ENCODE measurements around the gene USP15.
A peak's percentile ranks its signal among the peaks of the same experiment; 100 is the strongest.
"Not testable (repeated sequence)": the region's sequence is repeated elsewhere in the genome, so short reads cannot be mapped to it uniquely, and the experiment has no call there.

Gene USP15

GRCh38 chr12:62331306-62331705 lies 71.1 kb downstream of the USP15 start:
- Mint-ChIP-seq H3K4me1 (ENCODE audit: low read depth in 2 of 2) (peaks cover 15 to 22% of the 10 kb centered on the region in 2 donors), H3K4me3 (no peak overlapping the region), H3K9me3 (no peaks in the 10 kb centered on the region), H3K27me3 (no peaks in the 10 kb centered on the region), H3K27ac (no peak overlapping the region), H3K36me3 (ENCODE audit: insufficient read depth) (peaks cover 45% of the 10 kb centered on the region)
- no peak for DNase-seq
- no peak for ATAC-seq (replicated peaks)

- peaks cover 45% of the 10 kb centered on the region for H3K36me3 Mint-ChIP-seq (ENCODE audit: insufficient read depth)
- no peak for DNase-seq
- H3K4me3 Mint-ChIP-seq: no peak overlapping the region
- H3K27ac Mint-ChIP-seq: no peak overlapping the region
- H3K9me3 Mint-ChIP-seq: no peaks in the 10 kb centered on the region
- H3K4me1 Mint-ChIP-seq (ENCODE audit: low read depth in 2 of 2): peaks cover 15 to 25% of the 10 kb centered on the region in 2 donors
- H3K27me3 Mint-ChIP-seq: no peaks in the 10 kb centered on the region
- ATAC-seq (replicated peaks): no peak
Observed at GRCh38 chr12:62332598-62332997, 72.4 kb downstream of the USP15 start.

GRCh38 chr12:62335057-62335456 lies 74.9 kb downstream of the USP15 start:
- H3K36me3 Mint-ChIP-seq (ENCODE audit: insufficient read depth): peaks cover 33% of the 10 kb centered on the region
- H3K4me3 Mint-ChIP-seq: no peak overlapping the region
- ATAC-seq (replicated peaks) (no peak), DNase-seq (no peak)
- H3K27ac Mint-ChIP-seq: peak overlapping the region in 1 of 2 donors; percentile 50
- H3K4me1 Mint-ChIP-seq (ENCODE audit: low read depth in 2 of 2): peaks cover 23 to 39% of the 10 kb centered on the region in 2 donors
- no peaks in the 10 kb centered on the region for H3K9me3 Mint-ChIP-seq
- H3K27me3 Mint-ChIP-seq: no peaks in the 10 kb centered on the region

- Mint-ChIP-seq H3K9me3 (no peaks in the 10 kb centered on the region), H3K27me3 (no peaks in the 10 kb centered on the region), H3K27ac (peak overlapping the region; percentile 39 to 50), H3K4me1 (ENCODE audit: low read depth in 2 of 2) (peaks cover 31 to 47% of the 10 kb centered on the region in 2 donors), H3K4me3 (no peak overlapping the region), H3K36me3 (ENCODE audit: insufficient read depth) (peaks cover 26% of the 10 kb centered on the region)
- ATAC-seq (replicated peaks) (no peak), DNase-seq (no peak)
Observed at GRCh38 chr12:62335796-62336195, 75.6 kb downstream of the USP15 start.

GRCh38 chr12:62337643-62338042 lies 77.4 kb downstream of the USP15 start:
- H3K4me3 Mint-ChIP-seq; DNase-seq; H3K27ac Mint-ChIP-seq; ATAC-seq (replicated peaks); H3K27me3 Mint-ChIP-seq; H3K9me3 Mint-ChIP-seq: not testable (repeated sequence)
- peaks cover 12% of the 10 kb centered on the region for H3K36me3 Mint-ChIP-seq (ENCODE audit: insufficient read depth)
- H3K4me1 Mint-ChIP-seq (ENCODE audit: low read depth in 2 of 2): peaks cover 43 to 61% of the 10 kb centered on the region in 2 donors

- DNase-seq; H3K27me3 Mint-ChIP-seq; H3K9me3 Mint-ChIP-seq; ATAC-seq (replicated peaks); H3K27ac Mint-ChIP-seq; H3K4me3 Mint-ChIP-seq: not testable (repeated sequence)
- H3K4me1 Mint-ChIP-seq (ENCODE audit: low read depth in 2 of 2): peaks cover 43 to 73% of the 10 kb centered on the region in 2 donors
- peaks cover 15% of the 10 kb centered on the region for H3K36me3 Mint-ChIP-seq (ENCODE audit: insufficient read depth)
Observed at GRCh38 chr12:62342614-62343303, 82.6 kb downstream of the USP15 start.

GRCh38 chr12:62343304-62344120 lies 83.3 kb downstream of the USP15 start:
- not testable (repeated sequence) for H3K4me3 Mint-ChIP-seq; ATAC-seq (replicated peaks); DNase-seq; H3K9me3 Mint-ChIP-seq; H3K27me3 Mint-ChIP-seq
- peak overlapping the region in 1 of 2 donors; percentile 80 for H3K27ac Mint-ChIP-seq
- H3K4me1 Mint-ChIP-seq (ENCODE audit: low read depth in 2 of 2): peaks cover 39 to 66% of the 10 kb centered on the region in 2 donors
- peaks cover 15% of the 10 kb centered on the region for H3K36me3 Mint-ChIP-seq (ENCODE audit: insufficient read depth)

GRCh38 chr12:62344731-62345556 lies 84.7 kb downstream of the USP15 start:
- not testable (repeated sequence) for H3K4me3 Mint-ChIP-seq; ATAC-seq (replicated peaks); H3K9me3 Mint-ChIP-seq; H3K27me3 Mint-ChIP-seq; DNase-seq
- Mint-ChIP-seq H3K4me1 (ENCODE audit: low read depth in 2 of 2) (peaks cover 32 to 53% of the 10 kb centered on the region in 2 donors), H3K27ac (peak overlapping the region; percentile 1 to 69), H3K36me3 (ENCODE audit: insufficient read depth) (peaks cover 15% of the 10 kb centered on the region)

- ATAC-seq (replicated peaks): no peak
- H3K27ac Mint-ChIP-seq: peak overlapping the region in 1 of 2 donors; percentile 7
- H3K36me3 Mint-ChIP-seq (ENCODE audit: insufficient read depth): peaks cover 16% of the 10 kb centered on the region
- no peaks in the 10 kb centered on the region for H3K27me3 Mint-ChIP-seq
- no peak for DNase-seq
- no peaks in the 10 kb centered on the region for H3K9me3 Mint-ChIP-seq
- H3K4me3 Mint-ChIP-seq: no peak overlapping the region
- peaks cover 27 to 46% of the 10 kb centered on the region in 2 donors for H3K4me1 Mint-ChIP-seq (ENCODE audit: low read depth in 2 of 2)
Observed at GRCh38 chr12:62345667-62346066, 85.5 kb downstream of the USP15 start.

- peaks cover 21 to 34% of the 10 kb centered on the region in 2 donors for H3K4me1 Mint-ChIP-seq (ENCODE audit: low read depth in 2 of 2)
- no peak for ATAC-seq (replicated peaks)
- H3K27me3 Mint-ChIP-seq: no peaks in the 10 kb centered on the region
- H3K36me3 Mint-ChIP-seq (ENCODE audit: insufficient read depth): peaks cover 21% of the 10 kb centered on the region
- H3K9me3 Mint-ChIP-seq: no peaks in the 10 kb centered on the region
- no peak for DNase-seq
- H3K27ac Mint-ChIP-seq: peak overlapping the region in 1 of 2 donors; percentile 44
- no peak overlapping the region for H3K4me3 Mint-ChIP-seq
Observed at GRCh38 chr12:62346817-62347216, 86.6 kb downstream of the USP15 start.

- Mint-ChIP-seq H3K27me3 (no peaks in the 10 kb centered on the region), H3K9me3 (no peaks in the 10 kb centered on the region), H3K4me1 (ENCODE audit: low read depth in 2 of 2) (peaks cover 15 to 30% of the 10 kb centered on the region in 2 donors), H3K4me3 (no peak overlapping the region), H3K36me3 (ENCODE audit: insufficient read depth) (peaks cover 19% of the 10 kb centered on the region), H3K27ac (no peak overlapping the region)
- DNase-seq (no peak), ATAC-seq (replicated peaks) (no peak)
Observed at GRCh38 chr12:62347922-62348650, 87.9 kb downstream of the USP15 start.

- Mint-ChIP-seq H3K27ac (peak overlapping the region in 1 of 2 donors; percentile 86), H3K9me3 (no peaks in the 10 kb centered on the region), H3K36me3 (ENCODE audit: insufficient read depth) (peaks cover 25% of the 10 kb centered on the region), H3K4me1 (ENCODE audit: low read depth in 2 of 2) (peaks cover 7 to 25% of the 10 kb centered on the region in 2 donors), H3K27me3 (no peaks in the 10 kb centered on the region), H3K4me3 (no peak overlapping the region)
- ATAC-seq (replicated peaks): no peak
- DNase-seq: no peak
Observed at GRCh38 chr12:62350554-62350953, 90.3 kb downstream of the USP15 start.

GRCh38 chr12:62351326-62351725 lies 91.1 kb downstream of the USP15 start:
- no peak for DNase-seq
- H3K27ac Mint-ChIP-seq: peak overlapping the region in 1 of 2 donors; percentile 86
- H3K36me3 Mint-ChIP-seq (ENCODE audit: insufficient read depth): peaks cover 29% of the 10 kb centered on the region
- no peak overlapping the region for H3K4me3 Mint-ChIP-seq
- peaks cover 4 to 20% of the 10 kb centered on the region in 2 donors for H3K4me1 Mint-ChIP-seq (ENCODE audit: low read depth in 2 of 2)
- no peaks in the 10 kb centered on the region for H3K27me3 Mint-ChIP-seq
- H3K9me3 Mint-ChIP-seq: no peaks in the 10 kb centered on the region
- no peak for ATAC-seq (replicated peaks)
